DMS114 treated with DMSO at 0.1 percent for 48 hours (cell line): Measurements from ENCODE around the gene DGKK.

Source experiments
- DNase-seq: peaks from one replicate; lab custom pipeline; 2025; ENCODE audit not compliant: unreplicated experiment; lab: John Stamatoyannopoulos, UW

DGKK gene

GRCh38 chrX:50470103-50471031, at the start of gene DGKK:
TSS of gene DGKK (minus strand) at chrX:50470825. CDS start at chrX:50470678, 147 bp downstream.
- peak; percentile 26 for DNase-seq

DNA sequence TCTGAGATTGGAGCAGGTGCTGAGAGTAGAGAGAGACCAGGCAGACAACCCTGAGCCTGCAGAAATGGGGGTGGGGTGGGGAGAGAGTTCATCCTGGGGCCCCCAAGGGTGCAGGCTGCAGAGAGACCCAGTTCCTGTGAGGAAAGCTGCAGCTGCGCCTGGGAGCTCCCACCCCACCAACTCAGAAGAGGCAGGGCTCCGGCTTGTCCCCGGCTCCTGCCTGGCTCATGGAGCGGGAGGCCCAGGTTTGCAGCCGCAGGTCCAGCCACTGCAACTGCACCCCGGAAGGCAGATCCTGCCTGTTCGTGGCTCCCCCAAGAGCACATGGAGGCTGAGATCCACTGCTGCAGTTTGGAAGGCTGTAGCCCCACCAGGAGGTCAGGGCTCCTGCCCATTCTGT, 44.2 kb upstream of the DGKK start:
- DNase-seq, result no peak

GRCh38 chrX:50497114-50497513, 26.5 kb upstream of the DGKK start:
- DNase-seq, result no peak

GRCh38 chrX:50495616-50496015, 25.0 kb upstream of the DGKK start:
- no peak for DNase-seq

DNA sequence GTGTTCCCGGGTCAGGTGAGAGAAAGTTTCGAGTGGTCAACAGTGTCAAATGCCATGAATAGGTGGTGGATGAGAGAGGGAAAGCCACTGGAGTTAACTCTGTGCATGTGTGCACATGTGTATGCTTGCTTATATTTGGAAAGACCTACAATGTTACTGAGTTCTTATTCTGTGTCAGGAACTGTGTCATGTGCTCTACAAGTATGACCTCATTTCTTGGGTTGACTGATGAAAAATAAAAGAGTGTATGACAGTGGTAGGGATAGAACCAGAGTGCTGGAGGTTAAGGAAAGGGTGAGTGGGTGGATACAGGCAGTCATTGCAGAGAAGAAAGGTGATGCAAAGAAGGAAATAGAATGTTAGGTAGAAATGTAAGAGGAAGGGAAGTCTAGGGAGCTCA, 22.1 kb upstream of the DGKK start:
- no peak for DNase-seq

DNA sequence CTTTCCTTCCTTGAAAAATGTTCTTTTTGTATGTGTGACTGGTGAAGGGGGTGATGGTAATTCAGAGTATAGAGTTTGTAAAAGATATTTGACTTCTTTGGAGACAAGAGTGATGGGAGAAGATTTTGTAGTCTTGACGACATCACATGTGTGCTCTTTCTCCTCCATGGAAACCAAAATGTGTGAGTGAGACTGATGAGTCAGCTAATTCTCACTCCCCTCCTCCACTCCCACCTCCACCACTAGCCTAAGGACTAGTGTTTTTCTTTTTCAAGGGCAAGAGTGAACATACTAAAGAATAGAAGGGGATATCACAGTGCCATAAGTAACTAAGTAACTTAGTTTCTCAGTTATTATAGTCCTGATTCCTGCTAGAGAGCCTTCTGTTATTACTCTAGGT, 14.0 kb upstream of the DGKK start:
- DNase-seq, result no peak

DNA sequence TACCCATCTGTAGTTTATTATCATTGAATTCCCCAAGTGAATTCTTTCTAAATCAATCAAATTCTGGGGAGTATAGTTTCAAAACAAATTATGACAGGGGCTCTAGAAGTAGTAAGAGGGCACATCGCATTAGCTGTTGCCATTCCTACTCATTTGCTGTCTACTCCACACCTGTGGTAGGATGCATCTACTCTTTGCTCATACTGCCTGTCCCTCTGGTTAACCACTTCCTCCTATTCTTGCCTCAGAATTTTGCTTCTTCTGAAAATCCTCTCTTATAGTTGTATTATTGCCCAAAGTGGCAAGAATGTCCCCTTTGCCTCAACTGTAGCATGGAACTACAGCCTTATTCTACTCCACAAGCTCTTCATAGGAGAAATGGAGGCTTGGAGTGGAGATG, 12.7 kb upstream of the DGKK start:
- no peak for DNase-seq

DNA sequence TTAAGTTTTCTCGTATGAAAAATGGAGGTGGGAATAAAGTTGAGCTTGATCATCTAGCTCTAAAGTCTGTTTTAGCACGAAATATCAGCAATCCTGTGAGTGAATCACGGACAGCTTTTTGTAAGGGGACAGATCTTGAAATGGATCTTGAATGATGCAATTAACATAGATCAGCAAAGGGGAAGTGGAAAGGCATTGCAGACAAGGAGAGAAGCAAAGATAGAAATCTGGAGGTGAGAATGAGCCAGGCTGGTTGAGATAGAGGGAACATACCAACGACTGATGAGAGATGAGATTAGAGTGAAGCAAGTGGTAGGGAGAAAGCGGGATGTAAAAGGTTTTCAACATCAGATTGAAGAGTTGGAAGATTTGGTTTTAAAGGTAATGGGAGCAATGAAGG, 4.6 kb upstream of the DGKK start:
- DNase-seq, result no peak

GRCh38 chrX:50471390-50471789, 765 bp upstream of the DGKK start:
- no peak for DNase-seq

DNA sequence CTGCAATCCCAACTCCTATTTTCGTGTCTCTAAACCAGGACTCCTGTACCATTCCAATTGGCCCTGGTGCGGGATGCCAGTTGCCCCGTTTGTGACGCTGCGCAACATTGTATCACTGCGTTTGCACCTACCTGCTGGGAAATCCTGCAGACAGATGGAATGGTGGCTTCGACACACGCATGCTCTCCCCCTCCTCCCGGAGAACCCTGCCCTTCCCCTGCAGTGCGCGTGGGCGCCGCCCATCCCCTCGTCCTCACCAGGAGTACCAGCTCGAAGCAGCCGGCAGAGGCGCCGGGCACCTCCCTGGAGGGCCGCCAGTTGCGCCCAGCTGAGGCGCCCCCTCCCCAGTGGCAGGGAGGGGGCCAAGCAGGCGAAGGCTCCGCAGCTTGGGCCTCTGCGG, 1.4 kb downstream of the DGKK start:
- DNase-seq, result no peak

DNA sequence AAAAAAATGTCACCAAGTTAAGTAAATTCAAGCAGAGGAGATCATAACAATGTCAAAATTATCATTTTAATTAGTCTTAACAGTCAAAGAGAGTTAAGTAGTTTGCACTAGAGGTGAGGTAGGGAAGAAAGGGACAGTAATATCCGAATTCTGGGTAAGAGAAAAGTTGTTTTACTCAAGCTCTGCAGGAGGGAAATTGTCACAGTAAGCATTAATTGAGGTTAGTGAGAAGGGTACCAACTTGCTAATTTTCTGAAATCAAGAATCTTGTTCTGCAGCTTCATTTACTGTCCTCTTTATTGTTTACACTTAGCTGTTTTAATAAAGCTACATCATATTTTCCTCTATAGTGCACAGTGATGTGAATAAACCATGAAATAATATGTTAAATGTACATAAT, 11.0 kb downstream of the DGKK start:
- no peak for DNase-seq

- DNase-seq, result no peak
These were observed 12.1 kb downstream of the DGKK start for GRCh38 chrX:50458483-50458882.

DNA sequence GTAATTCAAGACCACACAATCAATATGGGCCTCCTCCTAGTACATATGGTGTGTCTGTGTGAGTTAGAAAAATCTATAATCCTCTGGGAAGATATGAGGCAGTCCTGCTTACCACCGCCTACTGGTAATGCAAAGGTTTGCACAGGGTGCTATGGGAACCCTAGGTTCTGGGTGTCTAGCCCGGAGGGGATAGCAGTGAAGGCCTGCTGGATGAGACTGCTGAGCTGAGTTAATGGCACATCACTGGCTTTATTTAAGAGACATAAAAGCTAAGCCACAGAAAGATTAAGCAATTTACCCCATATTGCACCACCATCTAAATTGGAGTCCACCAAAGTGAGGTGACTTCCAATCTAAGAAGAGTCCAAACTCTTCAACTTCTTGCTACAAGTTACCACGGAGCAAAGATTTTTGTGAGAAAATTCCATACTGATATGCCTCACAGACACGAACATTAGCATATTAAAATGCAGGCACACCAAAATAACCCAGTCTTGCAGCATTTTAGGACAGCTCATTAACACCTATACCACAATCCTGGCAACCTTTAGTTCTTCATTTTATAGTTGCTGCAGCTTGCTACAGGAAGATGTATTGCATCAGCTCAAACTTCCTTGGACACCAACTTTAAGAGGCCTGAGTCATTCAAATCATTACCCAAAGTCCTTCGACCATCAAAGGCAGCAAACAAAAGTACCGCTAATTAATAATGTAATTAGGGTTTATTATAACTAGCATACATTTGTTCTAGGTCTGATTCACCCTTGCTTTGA, 13.7 kb downstream of the DGKK start:
- no peak for DNase-seq

GRCh38 chrX:50452782-50453181, 17.8 kb downstream of the DGKK start:
- no peak for DNase-seq

DNA sequence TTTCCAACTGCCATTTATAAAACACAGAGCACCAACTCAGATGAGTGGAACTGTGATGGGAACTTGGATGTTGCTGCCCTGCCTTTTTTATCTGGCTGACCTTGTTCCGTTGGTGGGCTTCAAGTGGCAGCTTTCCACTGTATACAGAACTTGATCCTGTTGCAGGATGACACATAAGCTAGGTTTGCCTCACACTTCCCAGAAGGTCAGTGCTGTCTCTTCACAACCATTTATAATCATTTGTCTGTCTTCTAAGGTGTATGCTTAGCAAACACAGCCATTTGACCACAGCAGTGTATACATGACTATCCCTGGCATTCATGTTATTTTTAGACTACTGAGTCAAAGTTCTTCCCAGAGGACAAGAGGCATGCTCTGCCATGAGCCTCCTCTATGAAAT, 20.3 kb downstream of the DGKK start:
- DNase-seq, result no peak

GRCh38 chrX:50448565-50448964, 22.1 kb downstream of the DGKK start:
- no peak for DNase-seq

- no peak for DNase-seq
These were observed 23.1 kb downstream of the DGKK start for GRCh38 chrX:50447535-50447934.

GRCh38 chrX:50442426-50443116, 28.1 kb downstream of the DGKK start:
- DNase-seq, result no peak

- DNase-seq, result no peak
These were observed 33.8 kb downstream of the DGKK start for GRCh38 chrX:50436797-50437196.

GRCh38 chrX:50432829-50433289, 37.8 kb downstream of the DGKK start:
- no peak for DNase-seq

GRCh38 chrX:50431623-50432022, 39.0 kb downstream of the DGKK start:
- no peak for DNase-seq
